Pancreas (tissue), 10 donors: ENCODE data around the gene OGDH. TPM values are rescaled to one million over a fixed set of nuclear protein-coding genes. Genes with fewer than 3 reads are reported as not detected.

Source experiments
- ATAC-seq, 4 donors: fragments of 200-7000 bp; cut with Tn5 transposase; one replicate each; pipeline versions ENCODE4 v1.8.0 to v1.9.1; 2020; ENCODE audit warnings: mild to moderate bottlenecking in 4 of 4, moderate library complexity in 4 of 4
- DNase-seq, 6 donors: peaks; one replicate each; pipeline ENCODE4 v3.0.0-alpha.2; 2020
- FAIRE-seq: peaks from 2 replicates; lab custom pipeline; 2012; peaks lifted over from hg19 to GRCh38; lab: Jason Lieb, UNC
- H3K27ac ChIP-seq, 4 donors: fragments of 200-600 bp; sonication (generic); 1 replicate in 3 of 4; 2 replicates in 1 of 4; pipeline versions ENCODE4 v1.5.0 to v1.8.0; 2020
- H3K27me3 ChIP-seq, 4 donors: fragments of 200-600 bp; one replicate each; pipeline ENCODE4 v1.8.0; 2021
- H3K36me3 ChIP-seq, 3 donors: fragments of 200-600 bp; sonication (generic) in 1 of 3; one replicate each; pipeline versions ENCODE4 v1.5.0 to v1.8.0; 2020 to 2021
- H3K4me1 ChIP-seq, 3 donors: fragments of 200-600 bp; one replicate each; pipeline ENCODE4 v1.8.0; 2021
- H3K4me3 ChIP-seq, 4 donors: fragments of 200-600 bp; sonication (generic) in 2 of 4; one replicate each; pipeline versions ENCODE4 v1.5.0 to v1.8.0; 2020 to 2021
- H3K9me3 ChIP-seq, 4 donors: fragments of 200-600 bp; one replicate each; pipeline ENCODE4 v1.8.0; 2021
- CTCF ChIP-seq, 4 donors: fragments of 200-600 bp; sonication (generic) in 3 of 4; IDR thresholded peaks; one replicate each; pipeline versions ENCODE4 v1.5.0 to v1.8.0; 2021; ENCODE audit warnings: antibody characterized with exemption in 4 of 4
- WGBS, 2 donors: extraction: QIAGEN DNeasy Blood & Tissue Kit; methylation state at CpG; one replicate each; pipeline ENCODE4 v1.1.7; 2013; 5-methylcytosine and 5-hydroxymethylcytosine counted together
- intact Hi-C, 3 donors: fragments of 100-400 bp; cut with DNase I; formaldehyde crosslinking; loops; one replicate each; pipeline versions ENCODE4 v1.11.1 to v1.14.2; 2022
- polyA plus RNA-seq, 2 donors: library from polyadenylated mRNA; stranded (reverse); fragments of 200-250 nt; gene quantifications; one replicate each; pipeline ENCODE4 v1.2.3, GENCODE V29; 2013
- total RNA-seq, 6 donors: library from RNA; stranded (reverse); fragmentation: NEBNext Ultra II Directional in 4 of 6; extraction: Animal tissue kit (Norgen Biotek cat#: 25700) in 4 of 6; gene quantifications; one replicate each; pipeline versions ENCODE4 v1.2.1 to v1.2.4, GENCODE V29; 2021 to 2023
- donor health status: healthy with polysubstance abuse.
- donor health status: DM: no; HTN: no; CAD: no; lungs with moderate emphysema.
- donor health status: DM: no; HTN: no; CAD: no.
- donor health status: control.
- donor health status: control.
- donor health status: Bipolar disorder and iron deficiency.
- donor health status: DM: yes; HTN: yes; CAD: no.
- donor health status: DM: no; HTN: no; CAD: no.
- donor health status: DM: no; HTN: no; CAD: no.
- donor health status: DM: yes; HTN: yes; CAD: no.

Gene OGDH
- total and polyA plus RNA-seq, 8 donors: 18.4 to 49.2 (median 29.0) TPM

GRCh38 chr7:44569959-44570358 lies 36.5 kb upstream of the OGDH start:
- no peak for TF ChIP-seq CTCF (IDR thresholded peaks at IDR 0.05)
- H3K4me1 ChIP-seq: peaks cover 4 to 11% (median 6%) of the 10 kb centered on the region in 3 donors
- H3K27me3 ChIP-seq: no peaks in the 10 kb centered on the region
- no peak for FAIRE-seq
- no peak for DNase-seq
- H3K9me3 ChIP-seq: no peaks in the 10 kb centered on the region
- WGBS, 2 donors: 90 to 91% methylated on average over 9 of the region's 9 CpGs
- no peak for ATAC-seq
- no peak overlapping the region for H3K27ac ChIP-seq
- intact Hi-C loops: loop anchor here in 1 of 3 donors (10.0 kb wide), 1 partner anchor 325 kb away; no protein-coding TSS in a partner anchor
- H3K36me3 ChIP-seq: peaks cover 20 to 65% (median 42%) of the 10 kb centered on the region in 3 donors
- H3K4me3 ChIP-seq: no peak overlapping the region

GRCh38 chr7:44572771-44573170 lies 33.7 kb upstream of the OGDH start:
- H3K9me3 ChIP-seq: no peaks in the 10 kb centered on the region
- H3K27ac ChIP-seq: peak overlapping the region in 1 of 4 donors; percentile 76
- ATAC-seq (no peak), DNase-seq (no peak), FAIRE-seq (no peak)
- H3K4me1 ChIP-seq: peaks cover 4 to 11% (median 7%) of the 10 kb centered on the region in 3 donors
- H3K27me3 ChIP-seq: no peaks in the 10 kb centered on the region
- 38 to 48% methylated on average over 5 of the region's 5 CpGs for WGBS, 2 donors
- intact Hi-C loops: no loop called here
- H3K36me3 ChIP-seq: peaks cover 14 to 48% (median 32%) of the 10 kb centered on the region in 3 donors
- TF ChIP-seq CTCF (IDR thresholded peaks at IDR 0.05): no peak
- H3K4me3 ChIP-seq: peak overlapping the region; percentile 72 to 92 (median 88)

- FAIRE-seq: no peak
Measured at GRCh38 chr7:44573464-44574286, 32.8 kb upstream of the OGDH start, which contains the start of gene DDX56. Gene DDX56, minus strand, starts transcription at chr7:44573908. Its CDS starts 13 bp downstream, at chr7:44573895.

GRCh38 chr7:44574287-44574872 lies 32.0 kb upstream of the OGDH start:
- Histone ChIP-seq H3K9me3 (no peaks in the 10 kb centered on the region), H3K4me1 (peaks cover 4 to 11% (median 7%) of the 10 kb centered on the region in 3 donors), H3K27me3 (no peaks in the 10 kb centered on the region), H3K4me3 (peak overlapping the region; percentile 72 to 92 (median 88)), H3K36me3 (peaks cover 8 to 44% (median 22%) of the 10 kb centered on the region in 3 donors), H3K27ac (peak overlapping the region; percentile 52 to 81 (median 76))
- ATAC-seq: no peak
- FAIRE-seq: no peak
- DNase-seq: no peak
- intact Hi-C loops: no loop called here
- WGBS, 2 donors: 20 to 22% methylated on average over 18 of the region's 18 CpGs
- TF ChIP-seq CTCF (IDR thresholded peaks at IDR 0.05): no peak

More at GRCh38 chr7:44573464-44574286, 32.8 kb upstream of the OGDH start, which contains the start of gene DDX56:
- Histone ChIP-seq H3K4me3 (peak within 1 kb of the TSS; percentile 72 to 92 (median 88)), H3K9me3 (no peaks in the 10 kb centered on the region), H3K36me3 (peaks cover 13 to 45% (median 23%) of the 10 kb centered on the region in 3 donors), H3K27me3 (no peaks in the 10 kb centered on the region), H3K27ac (peak within 1 kb of the TSS; percentile 52 to 81 (median 76)), H3K4me1 (peaks cover 4 to 11% (median 7%) of the 10 kb centered on the region in 3 donors)
- WGBS, 2 donors: 0% methylated on average over 74 of the region's 74 CpGs
- TF ChIP-seq CTCF (IDR thresholded peaks at IDR 0.05): no peak
- DNase-seq: peak; percentile 93 to 98 (median 94)
- ATAC-seq: peak; percentile 97 to 98 (median 98)
- intact Hi-C loops: no loop called here
